8988T (cell line): ENCODE measurements around the gene IFFO2.
"Not testable (repeated sequence)": the region's sequence is repeated elsewhere in the genome, so short reads cannot be mapped to it uniquely, and the experiment has no call there.

Source experiments
- DNase-seq: peaks from one replicate; pipeline ENCODE4 v3.0.0; 2011

The IFFO2 gene

GRCh38 chr1:18917071-18917799 is 39.2 kb downstream of the IFFO2 start:
- DNase-seq, result no peak

GRCh38 chr1:18915341-18915740 is 41.1 kb downstream of the IFFO2 start:
- no peak for DNase-seq

GRCh38 chr1:18913065-18913835 is 43.2 kb downstream of the IFFO2 start:
- peak; percentile 95 for DNase-seq

- DNase-seq, result no peak
Observed at GRCh38 chr1:18912550-18912949, 43.9 kb downstream of the IFFO2 start.

- DNase-seq, result no peak
Observed at GRCh38 chr1:18908911-18909771, 47.3 kb downstream of the IFFO2 start.

GRCh38 chr1:18907917-18908845 is 48.3 kb downstream of the IFFO2 start:
- no peak for DNase-seq

GRCh38 chr1:18907021-18907916 is 49.2 kb downstream of the IFFO2 start:
- DNase-seq, result peak; percentile 54

- no peak for DNase-seq
Observed at GRCh38 chr1:18903291-18903756, 53.2 kb downstream of the IFFO2 start.

- peak; percentile 90 for DNase-seq
Observed at GRCh38 chr1:18902523-18903290, 53.8 kb downstream of the IFFO2 start, which contains the start of gene ALDH4A1. ALDH4A1 (minus strand) TSS chr1:18902555; CDS start chr1:18902523, 32 bp downstream.

GRCh38 chr1:18901952-18902522 is 54.4 kb downstream of the IFFO2 start:
- no peak for DNase-seq

GRCh38 chr1:18901147-18901951 is 55.1 kb downstream of the IFFO2 start:
- DNase-seq, result no peak

GRCh38 chr1:18900303-18900841 is 56.1 kb downstream of the IFFO2 start:
- no peak for DNase-seq

- DNase-seq, result no peak
Observed at GRCh38 chr1:18899363-18900049, 57.0 kb downstream of the IFFO2 start.

- no peak for DNase-seq
Observed at GRCh38 chr1:18898567-18898966, 57.9 kb downstream of the IFFO2 start.

GRCh38 chr1:18895317-18895716 is 61.2 kb downstream of the IFFO2 start:
- no peak for DNase-seq

GRCh38 chr1:18893120-18893519 is 63.4 kb downstream of the IFFO2 start:
- DNase-seq, result no peak

GRCh38 chr1:18891858-18892257 is 64.6 kb downstream of the IFFO2 start:
- not testable (repeated sequence) for DNase-seq

- DNase-seq, result no peak
Observed at GRCh38 chr1:18891426-18891780, 65.1 kb downstream of the IFFO2 start.
